GM23338 (cell line): ENCODE results near the gene NCOA1. TPM values are rescaled to one million over a fixed set of nuclear protein-coding genes. Genes with fewer than 3 reads are reported as not detected.

Experiments
- ATAC-seq: fragments of 200-7000 bp; cut with Tn5 transposase; 3 replicates; pipeline ENCODE4 v1.9.1; 2020
- DNase-seq: peaks from one replicate; pipeline ENCODE4 v3.0.0-alpha.2; 2015; ENCODE audit warnings: low spot score
- H2AFZ ChIP-seq: fragments of 200-600 bp; sonication (generic); 2 replicates; pipeline ENCODE4 v1.8.0; 2016; ENCODE audit warnings: antibody characterized with exemption, mild to moderate bottlenecking, moderate library complexity
- H3F3A ChIP-seq: fragments of 200-600 bp; sonication (generic); replicated peaks from 2 replicates; pipeline ENCODE4 v1.8.0; 2017; ENCODE audit warnings: antibody characterized with exemption, mixed run types, low read depth
- H3K27ac ChIP-seq: fragments of 200-600 bp; sonication (generic); 2 replicates; pipeline ENCODE4 v1.6.1; 2016; ENCODE audit warnings: low read depth
- H3K27me3 ChIP-seq: fragments of 200-600 bp; sonication (generic); 2 replicates; pipeline ENCODE4 v1.8.0; 2016; ENCODE audit warnings: mild to moderate bottlenecking, mixed run types, moderate library complexity; ENCODE audit not compliant: insufficient read depth
- H3K36me3 ChIP-seq: fragments of 200-600 bp; sonication (generic); 2 replicates; pipeline ENCODE4 v1.8.0; 2016; ENCODE audit warnings: mild to moderate bottlenecking; ENCODE audit not compliant: insufficient read depth
- H3K4me1 ChIP-seq: fragments of 200-600 bp; sonication (generic); 2 replicates; pipeline ENCODE4 v1.8.0; 2016; ENCODE audit warnings: mild to moderate bottlenecking, moderate library complexity; ENCODE audit not compliant: insufficient read depth
- H3K4me2 ChIP-seq: fragments of 200-600 bp; sonication (generic); 2 replicates; pipeline ENCODE4 v1.7.1; 2017; ENCODE audit warnings: mixed run types
- H3K4me3 ChIP-seq: fragments of 200-600 bp; sonication (generic); 2 replicates; pipeline ENCODE4 v1.6.1; 2016; ENCODE audit warnings: mixed run types
- H3K79me2 ChIP-seq: fragments of 200-600 bp; sonication (generic); replicated peaks from 2 replicates; pipeline ENCODE4 v1.8.0; 2017; ENCODE audit warnings: mild to moderate bottlenecking; ENCODE audit not compliant: insufficient read depth
- H3K9me2 ChIP-seq: fragments of 200-600 bp; sonication (generic); 2 replicates; pipeline ENCODE4 v1.8.0; 2017; ENCODE audit not compliant: insufficient read depth
- H4K20me1 ChIP-seq: fragments of 200-600 bp; sonication (generic); replicated peaks from 2 replicates; pipeline ENCODE4 v1.8.0; 2017; ENCODE audit warnings: mild to moderate bottlenecking; ENCODE audit not compliant: insufficient read depth
- H3K27ac Mint-ChIP-seq: 2 replicates; pipeline ENCODE4 v1.8.0; 2020; ENCODE audit warnings: inconsistent platforms, mild to moderate bottlenecking, moderate library complexity, mixed read lengths
- H3K27me3 Mint-ChIP-seq: 3 replicates; pipeline ENCODE4 v1.8.0; 2022; ENCODE audit warnings: low read depth, mild to moderate bottlenecking, moderate library complexity, mixed read lengths, inconsistent platforms; ENCODE audit not compliant: insufficient read depth, poor library complexity
- H3K36me3 Mint-ChIP-seq: 3 replicates; pipeline ENCODE4 v1.8.0; 2021; ENCODE audit warnings: low read depth, mild to moderate bottlenecking, inconsistent platforms, moderate library complexity, mixed read lengths
- H3K4me1 Mint-ChIP-seq: 3 replicates; pipeline ENCODE4 v1.8.0; 2020; ENCODE audit warnings: mild to moderate bottlenecking, inconsistent platforms, mixed read lengths
- H3K4me3 Mint-ChIP-seq: 3 replicates; pipeline ENCODE4 v1.8.0; 2021; ENCODE audit warnings: moderate library complexity, mild to moderate bottlenecking, inconsistent platforms, mixed read lengths
- H3K9me3 Mint-ChIP-seq: 3 replicates; pipeline ENCODE4 v1.8.0; 2020; ENCODE audit warnings: moderate library complexity, mild to moderate bottlenecking, inconsistent platforms, mixed read lengths
- EZH2 ChIP-seq: fragments of 200-600 bp; sonication (generic); IDR thresholded peaks from one replicate; pipeline ENCODE4 v1.8.0; 2017; ENCODE audit warnings: antibody characterized with exemption, mild to moderate bottlenecking, low read depth; ENCODE audit not compliant: unreplicated experiment
- EZH2phosphoT487 ChIP-seq: fragments of 200-600 bp; sonication (generic); IDR thresholded peaks from one replicate; pipeline ENCODE4 v1.8.1; 2018; ENCODE audit warnings: antibody characterized with exemption; ENCODE audit not compliant: unreplicated experiment
- POLR2AphosphoS5 ChIP-seq: IDR thresholded peaks from 2 replicates; pipeline ENCODE4 v1.6.1; 2016; ENCODE audit warnings: antibody characterized with exemption, low read depth
- polyA plus RNA-seq: library from polyadenylated mRNA; unstranded; fragments of >200 nt; fragmentation: Nextera tagmentation; extraction: Ambion mirVana; gene quantifications from 2 replicates; pipeline ENCODE4 v1.2.1, GENCODE V29; 2016
- total RNA-seq: library from RNA; depleted of rRNA; stranded (reverse); fragments of >200 nt; shearing (Covaris generic); gene quantifications from 2 replicates; pipeline ENCODE4 v1.2.3, GENCODE V29; 2014
- TF ChIP-seq, protein P1 (sequence below): IDR thresholded peaks from one replicate; pipeline ENCODE4 v1.6.1; 2018; ENCODE audit warnings: antibody characterized with exemption; ENCODE audit not compliant: unreplicated experiment
- TF ChIP-seq, protein P2 (sequence below): IDR thresholded peaks from 2 replicates; pipeline ENCODE4 v1.6.1; 2016; ENCODE audit warnings: antibody characterized with exemption
- TF ChIP-seq, protein P3 (sequence below), 2 experiments: fragments of 200-600 bp in 1 of 2; sonication (generic) in 1 of 2; conservative IDR thresholded peaks; 2 replicates each; pipeline versions ENCODE4 v1.5.1 to v1.6.1; 2016 to 2017; ENCODE audit warnings: antibody characterized with exemption in 2 of 2, low read depth in 2 of 2, mild to moderate bottlenecking in 2 of 2, moderate library complexity in 1 of 2

The NCOA1 gene
- total and polyA plus RNA-seq, 2 experiments from 2014 or later, result 7.1 to 15.1 TPM

DNA sequence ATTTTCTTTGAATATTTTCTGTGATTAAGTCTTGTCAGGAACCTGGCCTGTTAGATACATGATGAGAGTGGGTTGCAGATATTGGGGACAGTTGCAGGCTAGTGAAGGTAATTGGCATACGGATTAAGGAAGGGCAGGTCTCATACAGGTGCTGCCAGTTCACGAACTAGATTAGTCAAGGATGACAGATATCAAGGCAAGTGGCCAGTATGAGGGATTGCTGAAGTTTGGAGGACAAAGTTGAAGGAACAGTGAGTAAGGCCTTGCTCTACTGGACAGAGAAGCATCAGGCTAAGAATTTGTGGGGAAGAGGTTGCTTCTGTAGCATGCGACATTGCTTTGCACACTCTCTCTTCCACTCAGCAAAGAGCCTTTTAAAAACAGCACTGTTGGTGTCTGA, 12.8 kb upstream of the NCOA1 start:
- no peaks in the 10 kb centered on the region for H4K20me1 ChIP-seq
- H3K4me3 Mint-ChIP-seq, result no peak overlapping the region
- peaks cover 7% of the 10 kb centered on the region; the same call in 2 of the 3 replicates for H3K9me3 Mint-ChIP-seq
- no peaks in the 10 kb centered on the region for H3K79me2 ChIP-seq
- H3K4me3 ChIP-seq, result no peak overlapping the region
- no peaks in the 10 kb centered on the region for H3K27me3 ChIP-seq
- no peaks in the 10 kb centered on the region for H3K27me3 Mint-ChIP-seq
- no peaks in the 10 kb centered on the region for H3F3A ChIP-seq
- no peak for ATAC-seq
- no peak overlapping the region for H3K27ac ChIP-seq
- no peak overlapping the region for H2AFZ ChIP-seq
- H3K36me3 Mint-ChIP-seq, result no peaks in the 10 kb centered on the region
- H3K4me1 Mint-ChIP-seq, result peaks cover 4% of the 10 kb centered on the region
- TF ChIP-seq, protein P1, sequence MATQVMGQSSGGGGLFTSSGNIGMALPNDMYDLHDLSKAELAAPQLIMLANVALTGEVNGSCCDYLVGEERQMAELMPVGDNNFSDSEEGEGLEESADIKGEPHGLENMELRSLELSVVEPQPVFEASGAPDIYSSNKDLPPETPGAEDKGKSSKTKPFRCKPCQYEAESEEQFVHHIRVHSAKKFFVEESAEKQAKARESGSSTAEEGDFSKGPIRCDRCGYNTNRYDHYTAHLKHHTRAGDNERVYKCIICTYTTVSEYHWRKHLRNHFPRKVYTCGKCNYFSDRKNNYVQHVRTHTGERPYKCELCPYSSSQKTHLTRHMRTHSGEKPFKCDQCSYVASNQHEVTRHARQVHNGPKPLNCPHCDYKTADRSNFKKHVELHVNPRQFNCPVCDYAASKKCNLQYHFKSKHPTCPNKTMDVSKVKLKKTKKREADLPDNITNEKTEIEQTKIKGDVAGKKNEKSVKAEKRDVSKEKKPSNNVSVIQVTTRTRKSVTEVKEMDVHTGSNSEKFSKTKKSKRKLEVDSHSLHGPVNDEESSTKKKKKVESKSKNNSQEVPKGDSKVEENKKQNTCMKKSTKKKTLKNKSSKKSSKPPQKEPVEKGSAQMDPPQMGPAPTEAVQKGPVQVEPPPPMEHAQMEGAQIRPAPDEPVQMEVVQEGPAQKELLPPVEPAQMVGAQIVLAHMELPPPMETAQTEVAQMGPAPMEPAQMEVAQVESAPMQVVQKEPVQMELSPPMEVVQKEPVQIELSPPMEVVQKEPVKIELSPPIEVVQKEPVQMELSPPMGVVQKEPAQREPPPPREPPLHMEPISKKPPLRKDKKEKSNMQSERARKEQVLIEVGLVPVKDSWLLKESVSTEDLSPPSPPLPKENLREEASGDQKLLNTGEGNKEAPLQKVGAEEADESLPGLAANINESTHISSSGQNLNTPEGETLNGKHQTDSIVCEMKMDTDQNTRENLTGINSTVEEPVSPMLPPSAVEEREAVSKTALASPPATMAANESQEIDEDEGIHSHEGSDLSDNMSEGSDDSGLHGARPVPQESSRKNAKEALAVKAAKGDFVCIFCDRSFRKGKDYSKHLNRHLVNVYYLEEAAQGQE, result no peak
- TF ChIP-seq, protein P2, sequence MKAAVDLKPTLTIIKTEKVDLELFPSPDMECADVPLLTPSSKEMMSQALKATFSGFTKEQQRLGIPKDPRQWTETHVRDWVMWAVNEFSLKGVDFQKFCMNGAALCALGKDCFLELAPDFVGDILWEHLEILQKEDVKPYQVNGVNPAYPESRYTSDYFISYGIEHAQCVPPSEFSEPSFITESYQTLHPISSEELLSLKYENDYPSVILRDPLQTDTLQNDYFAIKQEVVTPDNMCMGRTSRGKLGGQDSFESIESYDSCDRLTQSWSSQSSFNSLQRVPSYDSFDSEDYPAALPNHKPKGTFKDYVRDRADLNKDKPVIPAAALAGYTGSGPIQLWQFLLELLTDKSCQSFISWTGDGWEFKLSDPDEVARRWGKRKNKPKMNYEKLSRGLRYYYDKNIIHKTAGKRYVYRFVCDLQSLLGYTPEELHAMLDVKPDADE, result no peak
- H3K4me1 ChIP-seq, result no peaks in the 10 kb centered on the region
- H3K9me2 ChIP-seq, result no peaks in the 10 kb centered on the region
- H3K27ac Mint-ChIP-seq, result no peak overlapping the region
- DNase-seq, result no peak
- no peak overlapping the region for H3K4me2 ChIP-seq
- H3K36me3 ChIP-seq, result no peaks in the 10 kb centered on the region

DNA sequence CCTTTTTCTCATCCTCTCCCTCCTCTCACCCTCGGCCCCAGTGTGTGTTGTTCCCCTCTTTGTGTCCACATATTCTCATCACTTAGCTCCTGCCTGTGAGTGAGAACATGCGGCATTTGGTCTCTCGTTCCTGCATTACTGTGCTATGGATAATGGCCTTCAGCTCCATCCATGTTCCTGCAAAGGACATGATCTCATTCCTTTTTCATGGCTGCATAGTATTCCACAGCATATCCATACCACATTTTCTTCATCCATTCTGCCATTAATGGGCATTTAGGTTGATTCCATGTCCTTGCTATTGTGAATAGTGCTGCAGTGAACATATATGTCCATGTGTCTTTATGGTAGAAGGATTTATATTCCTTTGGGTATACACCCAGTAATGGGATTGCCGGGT, 10.8 kb upstream of the NCOA1 start:
- no peaks in the 10 kb centered on the region for H3K36me3 ChIP-seq
- H3K4me3 Mint-ChIP-seq, result no peak overlapping the region
- no peak for ATAC-seq

More for the DNA sequence above, 10.8 kb upstream of the NCOA1 start:
- H3K27me3 Mint-ChIP-seq, result no peaks in the 10 kb centered on the region
- TF ChIP-seq, protein P3, sequence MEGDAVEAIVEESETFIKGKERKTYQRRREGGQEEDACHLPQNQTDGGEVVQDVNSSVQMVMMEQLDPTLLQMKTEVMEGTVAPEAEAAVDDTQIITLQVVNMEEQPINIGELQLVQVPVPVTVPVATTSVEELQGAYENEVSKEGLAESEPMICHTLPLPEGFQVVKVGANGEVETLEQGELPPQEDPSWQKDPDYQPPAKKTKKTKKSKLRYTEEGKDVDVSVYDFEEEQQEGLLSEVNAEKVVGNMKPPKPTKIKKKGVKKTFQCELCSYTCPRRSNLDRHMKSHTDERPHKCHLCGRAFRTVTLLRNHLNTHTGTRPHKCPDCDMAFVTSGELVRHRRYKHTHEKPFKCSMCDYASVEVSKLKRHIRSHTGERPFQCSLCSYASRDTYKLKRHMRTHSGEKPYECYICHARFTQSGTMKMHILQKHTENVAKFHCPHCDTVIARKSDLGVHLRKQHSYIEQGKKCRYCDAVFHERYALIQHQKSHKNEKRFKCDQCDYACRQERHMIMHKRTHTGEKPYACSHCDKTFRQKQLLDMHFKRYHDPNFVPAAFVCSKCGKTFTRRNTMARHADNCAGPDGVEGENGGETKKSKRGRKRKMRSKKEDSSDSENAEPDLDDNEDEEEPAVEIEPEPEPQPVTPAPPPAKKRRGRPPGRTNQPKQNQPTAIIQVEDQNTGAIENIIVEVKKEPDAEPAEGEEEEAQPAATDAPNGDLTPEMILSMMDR (conservative IDR thresholded peaks at IDR 0.05; ENCODE audit: low read depth in 2 of 2), result no peak
- TF ChIP-seq EZH2phosphoT487 (no peak), EZH2 (no peak), POLR2AphosphoS5 (no peak)
- H3K9me3 Mint-ChIP-seq, result peaks cover 10% of the 10 kb centered on the region; the same call in 2 of the 3 replicates
- Histone ChIP-seq H3K4me1 (no peaks in the 10 kb centered on the region), H3K4me2 (no peak overlapping the region), H3K27ac (no peak overlapping the region), H3K9me2 (no peaks in the 10 kb centered on the region), H3K79me2 (no peaks in the 10 kb centered on the region), H4K20me1 (no peaks in the 10 kb centered on the region), H3K27me3 (no peaks in the 10 kb centered on the region), H2AFZ (no peak overlapping the region), H3K4me3 (no peak overlapping the region), H3F3A (no peaks in the 10 kb centered on the region)
- H3K4me1 Mint-ChIP-seq, result peaks cover 4% of the 10 kb centered on the region
- no peak for DNase-seq
- no peak overlapping the region for H3K27ac Mint-ChIP-seq
- no peaks in the 10 kb centered on the region; the same call in 2 of the 3 replicates for H3K36me3 Mint-ChIP-seq
